Adipose tissue (tissue), 3 donors: ENCODE measurements around the gene TEAD4. TPM values are rescaled to one million over a fixed set of nuclear protein-coding genes. Genes with fewer than 3 reads are reported as not detected.

Experiments used
- H3K27ac ChIP-seq: one replicate; pipeline ENCODE4 v1.5.1; 2013; ENCODE audit warnings: low read depth, low read length
- WGBS, 3 donors: extraction: QIAGEN DNeasy Blood & Tissue Kit; methylation state at CpG; one replicate each; pipeline ENCODE4 v1.1.7; 2013; 5-methylcytosine and 5-hydroxymethylcytosine counted together
- polyA plus RNA-seq, 3 donors: library from polyadenylated mRNA; stranded (reverse); fragments of 200-250 nt; gene quantifications; one replicate each; pipeline ENCODE4 v1.2.3, GENCODE V29; 2013
- donor health status: healthy with polysubstance abuse.
- donor health status: Bipolar disorder and iron deficiency.
- donor health status: healthy.

Gene TEAD4
- polyA plus RNA-seq, 3 donors, result 11.8 to 46.5 (median 28.5) TPM

- 90 to 94% (median 92%) methylated on average over 12 of the region's 12 CpGs for WGBS, 3 donors
- H3K27ac ChIP-seq, result no peak overlapping the region
These were observed 125.5 kb downstream of the TEAD4 start for GRCh38 chr12:3084742-3085141.

GRCh38 chr12:3085341-3086139, 126.3 kb downstream of the TEAD4 start:
- no peak overlapping the region for H3K27ac ChIP-seq
- WGBS, 3 donors, result 66 to 83% (median 83%) methylated on average over 18 to 19 of the region's 19 CpGs

- H3K27ac ChIP-seq, result no peak overlapping the region
- WGBS, 3 donors, result 70 to 80% (median 79%) methylated on average over 4 of the region's 4 CpGs
These were observed 127.0 kb downstream of the TEAD4 start for GRCh38 chr12:3086211-3086610.

GRCh38 chr12:3086729-3087323, 127.6 kb downstream of the TEAD4 start:
- H3K27ac ChIP-seq, result no peak overlapping the region
- 84 to 94% (median 89%) methylated on average over 9 of the region's 9 CpGs for WGBS, 3 donors

GRCh38 chr12:3087758-3088650, 128.8 kb downstream of the TEAD4 start:
- H3K27ac ChIP-seq, result no peak overlapping the region
- WGBS, 3 donors, result 80 to 92% (median 88%) methylated on average over 11 of the region's 11 CpGs

- H3K27ac ChIP-seq, result no peak overlapping the region
- 93 to 97% (median 94%) methylated on average over 5 of the region's 5 CpGs for WGBS, 3 donors
These were observed 130.4 kb downstream of the TEAD4 start for GRCh38 chr12:3089588-3089987.

Other genes with a start within 250 kb of the TEAD4 start
- 10 to 100 TPM; 25.3 to 35.7 (median 33.6) TPM for gene FKBP4, start 164.4 kb upstream of the TEAD4 start, polyA plus RNA-seq
- 10 to 100 TPM; 20.0 to 21.7 (median 21.5) TPM for gene ITFG2, start 146.7 kb upstream of the TEAD4 start, polyA plus RNA-seq
- 1 to 10 TPM in 2 of 3 donors, under 1 TPM in 1; 0.36 to 5.1 (median 1.4) TPM for gene NRIP2, start 124.4 kb upstream of the TEAD4 start, polyA plus RNA-seq
- gene TEX52, start 102.4 kb upstream of the TEAD4 start, polyA plus RNA-seq, result not detected
- 1 to 10 TPM in 1 of 3 donors, under 1 TPM in 2; 0.26 to 2.2 (median 0.30) TPM for gene FOXM1, start 82.2 kb upstream of the TEAD4 start, polyA plus RNA-seq
- gene RHNO1, start 82.2 kb upstream of the TEAD4 start, polyA plus RNA-seq, result 1 to 10 TPM; 4.5 to 9.8 (median 5.3) TPM
- 10 to 100 TPM in 2 of 3 donors, 1 to 10 TPM in 1; 5.1 to 23.4 (median 11.0) TPM for gene TULP3, start 68.5 kb upstream of the TEAD4 start, polyA plus RNA-seq
- gene TSPAN9, start 118.0 kb downstream of the TEAD4 start, polyA plus RNA-seq, result 10 to 100 TPM; 10.5 to 29.7 (median 25.6) TPM